Measurements from ENCODE around the gene CASZ1.

- TF ChIP-seq TAF1 (IDR thresholded peaks at IDR 0.05; ENCODE audit: low read depth, low read length) (no peak), PAX5 (IDR thresholded peaks at IDR 0.05; ENCODE audit: insufficient read depth, low read length, severe bottlenecking) (no peak), POLR2A (IDR thresholded peaks at IDR 0.05; ENCODE audit: low read depth, low read length) (no peak), POLR2AphosphoS5 (IDR thresholded peaks at IDR 0.05; ENCODE audit: low read depth, low read length) (no peak), SPI1 (IDR thresholded peaks at IDR 0.05; ENCODE audit: low read depth, low read length) (no peak)
Measured at GRCh38 chr1:10640843-10641553, 155.4 kb downstream of the CASZ1 start.
